A673 (cell line): Measurements from ENCODE around the gene BAIAP2L2. TPM values are rescaled to one million over a fixed set of nuclear protein-coding genes. Genes with fewer than 3 reads are reported as not detected.
"Not testable (repeated sequence)": the region's sequence is repeated elsewhere in the genome, so short reads cannot be mapped to it uniquely, and the experiment has no call there.

ENCODE experiments used
- BruUV-seq: library from RNA; stranded (reverse); fragments of 400-500 nt; replicated peaks from 2 replicates; lab custom pipeline; 2021; lab: Mats Ljungman, UMichigan
- CTCF ChIA-PET: fragments of 300-600 bp; sonication (Branson Sonifier 250); formaldehyde crosslinking; loops from one replicate; lab custom pipeline; 2022; ENCODE audit warnings: antibody characterized with exemption; lab: Charles Lee
- POLR2A ChIA-PET: fragments of 300-600 bp; sonication (Branson Sonifier 250); formaldehyde crosslinking; loops from one replicate; lab custom pipeline; 2022; ENCODE audit warnings: antibody characterized with exemption; ENCODE audit not compliant: low non-redundant PET; lab: Charles Lee
- DNase-seq: peaks from one replicate; pipeline ENCODE4 v3.0.0-alpha.2; 2015; ENCODE audit warnings: low spot score
- H3K27ac ChIP-seq: fragments of 200-600 bp; sonication (generic); 2 replicates; pipeline ENCODE4 v1.5.1; 2016; ENCODE audit warnings: mixed run types, low read depth, mild to moderate bottlenecking, mixed read lengths, antibody characterized with exemption, low read length; ENCODE audit not compliant: poor library complexity, severe bottlenecking
- H3K27me3 ChIP-seq: fragments of 200-600 bp; sonication (generic); replicated peaks from 2 replicates; pipeline ENCODE4 v1.6.1; 2017; ENCODE audit warnings: mixed run types, low read depth, mild to moderate bottlenecking, mixed read lengths, antibody characterized with exemption, low read length; ENCODE audit not compliant: insufficient read depth, poor library complexity
- H3K36me3 ChIP-seq: fragments of 200-600 bp; sonication (generic); 2 replicates; pipeline ENCODE4 v1.6.1; 2016; ENCODE audit warnings: mixed run types, mild to moderate bottlenecking, mixed read lengths, antibody characterized with exemption, low read length; ENCODE audit not compliant: insufficient read depth, poor library complexity, severe bottlenecking
- H3K4me1 ChIP-seq: fragments of 200-600 bp; sonication (generic); 2 replicates; pipeline ENCODE4 v1.6.1; 2017; ENCODE audit warnings: mixed run types, mild to moderate bottlenecking, mixed read lengths, antibody characterized with exemption, low read length; ENCODE audit not compliant: insufficient read depth, poor library complexity, severe bottlenecking
- H3K4me3 ChIP-seq: fragments of 200-600 bp; sonication (generic); 2 replicates; pipeline ENCODE4 v1.5.1; 2016; ENCODE audit warnings: low read depth, mixed run types, mild to moderate bottlenecking, mixed read lengths, low read length; ENCODE audit not compliant: poor library complexity, severe bottlenecking
- H3K9me3 ChIP-seq: fragments of 200-600 bp; sonication (generic); 2 replicates; pipeline ENCODE4 v1.6.1; 2016; ENCODE audit warnings: mixed run types, low read depth, mild to moderate bottlenecking, mixed read lengths, antibody characterized with exemption, low read length; ENCODE audit not compliant: poor library complexity, severe bottlenecking
- CTCF ChIP-seq: fragments of 300-800, 200-600 bp; sonication (generic); conservative IDR thresholded peaks from 2 replicates; pipeline ENCODE4 v1.5.1; 2017; ENCODE audit warnings: low read depth, mild to moderate bottlenecking, antibody characterized with exemption, low read length, moderate library complexity, mixed read lengths
- EZH2 ChIP-seq: fragments of 200-600 bp; sonication (generic); IDR thresholded peaks from 2 replicates; pipeline ENCODE4 v1.6.1; 2017; ENCODE audit warnings: borderline replicate concordance, low read depth, mild to moderate bottlenecking, mixed read lengths, antibody characterized with exemption, low read length; ENCODE audit not compliant: poor library complexity, severe bottlenecking
- intact Hi-C: fragments of 100-400 bp; cut with micrococcal nuclease; formaldehyde crosslinking; loops from one replicate; pipeline ENCODE4 v1.10.0; 2022; ENCODE audit not compliant: unreplicated experiment
- total RNA-seq: library from RNA; stranded (reverse); gene quantifications from 2 replicates; pipeline ENCODE4 v1.2.3, GENCODE V29; 2021

The BAIAP2L2 gene
- total RNA-seq, 1 experiment from 2014 or later, result 2.5 TPM

- no peak overlapping the region for H3K27ac ChIP-seq
- BruUV-seq, result no TSS peak
- no peaks in the 10 kb centered on the region for H3K27me3 ChIP-seq
- H3K4me1 ChIP-seq, result no peaks in the 10 kb centered on the region
- H3K4me3 ChIP-seq, result no peak overlapping the region
- no peaks in the 10 kb centered on the region for H3K9me3 ChIP-seq
- intact Hi-C loops, result no loop called here
- H3K36me3 ChIP-seq, result no peaks in the 10 kb centered on the region
- POLR2A ChIA-PET, result no interaction called here
- CTCF ChIA-PET, result no interaction called here
- DNase-seq, result no peak
- no peak for TF ChIP-seq CTCF
- no peak for TF ChIP-seq EZH2
Observed at GRCh38 chr22:38153821-38154562, 43.5 kb upstream of the BAIAP2L2 start.

GRCh38 chr22:38151126-38151500, 40.6 kb upstream of the BAIAP2L2 start:
- intact Hi-C loops, result no loop called here
- Histone ChIP-seq H3K4me1 (no peaks in the 10 kb centered on the region), H3K27me3 (no peaks in the 10 kb centered on the region), H3K9me3 (no peaks in the 10 kb centered on the region), H3K4me3 (no peak overlapping the region), H3K36me3 (no peaks in the 10 kb centered on the region), H3K27ac (no peak overlapping the region)
- ChIA-PET POLR2A (no interaction called here), CTCF (no interaction called here)
- TF ChIP-seq CTCF (no peak), EZH2 (no peak)
- no TSS peak for BruUV-seq
- DNase-seq, result no peak

GRCh38 chr22:38148245-38148644, 37.8 kb upstream of the BAIAP2L2 start:
- POLR2A ChIA-PET, result no interaction called here
- intact Hi-C loops, result no loop called here
- no peaks in the 10 kb centered on the region for H3K27me3 ChIP-seq
- CTCF ChIA-PET, result no interaction called here
- no peaks in the 10 kb centered on the region for H3K9me3 ChIP-seq
- H3K27ac ChIP-seq, result no peak overlapping the region
- H3K36me3 ChIP-seq, result no peaks in the 10 kb centered on the region
- H3K4me3 ChIP-seq, result no peak overlapping the region
- no peaks in the 10 kb centered on the region for H3K4me1 ChIP-seq
- peak; percentile 22 for DNase-seq
- BruUV-seq, result no TSS peak
- no peak for TF ChIP-seq EZH2
- no peak for TF ChIP-seq CTCF

GRCh38 chr22:38146166-38146565, 35.7 kb upstream of the BAIAP2L2 start:
- POLR2A ChIA-PET, BruUV-seq: not testable (repeated sequence)

More at GRCh38 chr22:38146166-38146565, 35.7 kb upstream of the BAIAP2L2 start:
- H3K4me3 ChIP-seq, CTCF ChIA-PET, H3K36me3 ChIP-seq, H3K27me3 ChIP-seq, intact Hi-C loops, DNase-seq, H3K4me1 ChIP-seq, H3K9me3 ChIP-seq, H3K27ac ChIP-seq: not testable (repeated sequence)
